Skeletal muscle satellite cell (primary cell): Measurements from ENCODE around the gene OLR1.
A peak's percentile ranks its signal among the peaks of the same experiment; 100 is the strongest.
"Not testable (repeated sequence)": the region's sequence is repeated elsewhere in the genome, so short reads cannot be mapped to it uniquely, and the experiment has no call there.

ENCODE experiments used
- H3K27me3 ChIP-seq: 2 replicates; pipeline ENCODE4 v1.7.0; 2013; ENCODE audit warnings: low read length; ENCODE audit not compliant: control insufficient read depth, insufficient read depth
- H3K36me3 ChIP-seq: 2 replicates; pipeline ENCODE4 v1.7.0; 2013; ENCODE audit warnings: mild to moderate bottlenecking, control low read depth, low read length; ENCODE audit not compliant: insufficient read depth
- H3K4me1 ChIP-seq: 2 replicates; pipeline ENCODE4 v1.7.0; 2013; ENCODE audit warnings: low read length; ENCODE audit not compliant: control insufficient read depth, insufficient read depth
- H3K4me2 ChIP-seq: 2 replicates; pipeline ENCODE4 v1.7.0; 2013; ENCODE audit warnings: mild to moderate bottlenecking, low read length
- H3K4me3 ChIP-seq: 2 replicates; pipeline ENCODE4 v1.7.0; 2013; ENCODE audit warnings: low read length
- H3K9ac ChIP-seq: 2 replicates; pipeline ENCODE4 v1.7.0; 2013; ENCODE audit warnings: mild to moderate bottlenecking, low read depth, low read length, moderate library complexity
- H3K9me3 ChIP-seq: replicated peaks from 2 replicates; pipeline ENCODE4 v1.7.0; 2013; ENCODE audit warnings: mild to moderate bottlenecking, control low read depth, low read length

The OLR1 gene

GRCh38 chr12:10211101-10211939 lies 39.4 kb upstream of the OLR1 start:
- Histone ChIP-seq H3K4me3 (no peak overlapping the region), H3K4me2 (peak overlapping the region; percentile 29), H3K4me1 (peaks cover 13% of the 10 kb centered on the region), H3K9ac (no peak overlapping the region), H3K27me3 (no peaks in the 10 kb centered on the region), H3K36me3 (no peaks in the 10 kb centered on the region), H3K9me3 (no peaks in the 10 kb centered on the region)

GRCh38 chr12:10210225-10210624 lies 38.3 kb upstream of the OLR1 start:
- Histone ChIP-seq H3K4me2 (no peak overlapping the region), H3K36me3 (no peaks in the 10 kb centered on the region), H3K9ac (no peak overlapping the region), H3K27me3 (no peaks in the 10 kb centered on the region), H3K4me3 (no peak overlapping the region), H3K4me1 (peaks cover 14% of the 10 kb centered on the region), H3K9me3 (no peaks in the 10 kb centered on the region)

- no peak overlapping the region for H3K4me2 ChIP-seq
- H3K9me3 ChIP-seq, result no peaks in the 10 kb centered on the region
- no peak overlapping the region for H3K9ac ChIP-seq
- no peaks in the 10 kb centered on the region for H3K36me3 ChIP-seq
- H3K4me3 ChIP-seq, result no peak overlapping the region
- H3K27me3 ChIP-seq, result no peaks in the 10 kb centered on the region
- H3K4me1 ChIP-seq, result peaks cover 6% of the 10 kb centered on the region
Measured at GRCh38 chr12:10207136-10207535, 35.2 kb upstream of the OLR1 start.

GRCh38 chr12:10205220-10205807 lies 33.4 kb upstream of the OLR1 start:
- Histone ChIP-seq H3K27me3 (no peaks in the 10 kb centered on the region), H3K9ac (peak overlapping the region; percentile 34), H3K9me3 (no peaks in the 10 kb centered on the region), H3K4me3 (peak overlapping the region; percentile 20), H3K4me2 (no peak overlapping the region), H3K36me3 (no peaks in the 10 kb centered on the region), H3K4me1 (peaks cover 6% of the 10 kb centered on the region)

- not testable (repeated sequence) for H3K4me1 ChIP-seq, H3K4me2 ChIP-seq, H3K4me3 ChIP-seq, H3K9me3 ChIP-seq, H3K27me3 ChIP-seq, H3K36me3 ChIP-seq, H3K9ac ChIP-seq
Measured at GRCh38 chr12:10204495-10204894, 32.6 kb upstream of the OLR1 start.

- no peaks in the 10 kb centered on the region for H3K4me1 ChIP-seq
- H3K9ac ChIP-seq, result no peak overlapping the region
- no peaks in the 10 kb centered on the region for H3K36me3 ChIP-seq
- no peak overlapping the region for H3K4me2 ChIP-seq
- H3K4me3 ChIP-seq, result no peak overlapping the region
- H3K27me3 ChIP-seq, result peaks cover 2% of the 10 kb centered on the region
- H3K9me3 ChIP-seq, result no peaks in the 10 kb centered on the region
Measured at GRCh38 chr12:10197879-10198278, 25.9 kb upstream of the OLR1 start.

GRCh38 chr12:10196210-10196609 lies 24.3 kb upstream of the OLR1 start:
- Histone ChIP-seq H3K27me3 (peaks cover 2% of the 10 kb centered on the region), H3K9ac (no peak overlapping the region), H3K36me3 (no peaks in the 10 kb centered on the region), H3K9me3 (no peaks in the 10 kb centered on the region), H3K4me1 (peaks cover 12% of the 10 kb centered on the region), H3K4me2 (no peak overlapping the region), H3K4me3 (no peak overlapping the region)

GRCh38 chr12:10194160-10194670 lies 22.3 kb upstream of the OLR1 start:
- Histone ChIP-seq H3K9me3 (no peaks in the 10 kb centered on the region), H3K4me1 (peaks cover 15% of the 10 kb centered on the region), H3K4me2 (no peak overlapping the region), H3K27me3 (peaks cover 2% of the 10 kb centered on the region), H3K4me3 (no peak overlapping the region), H3K36me3 (no peaks in the 10 kb centered on the region), H3K9ac (no peak overlapping the region)

GRCh38 chr12:10191865-10192264 lies 19.9 kb upstream of the OLR1 start:
- H3K27me3 ChIP-seq, result peaks cover 2% of the 10 kb centered on the region

GRCh38 chr12:10190558-10191388 lies 18.8 kb upstream of the OLR1 start:
- Histone ChIP-seq H3K4me1 (peaks cover 15% of the 10 kb centered on the region), H3K4me3 (no peak overlapping the region), H3K9ac (no peak overlapping the region), H3K4me2 (no peak overlapping the region), H3K27me3 (peaks cover 2% of the 10 kb centered on the region), H3K9me3 (no peaks in the 10 kb centered on the region), H3K36me3 (no peaks in the 10 kb centered on the region)

More at GRCh38 chr12:10191865-10192264, 19.9 kb upstream of the OLR1 start:
- no peaks in the 10 kb centered on the region for H3K9me3 ChIP-seq
- peak overlapping the region; percentile 9 for H3K9ac ChIP-seq
- peak overlapping the region; percentile 38 for H3K4me2 ChIP-seq
- H3K4me3 ChIP-seq, result no peak overlapping the region
- H3K36me3 ChIP-seq, result no peaks in the 10 kb centered on the region
- H3K4me1 ChIP-seq, result peaks cover 15% of the 10 kb centered on the region

GRCh38 chr12:10189653-10190052 lies 17.7 kb upstream of the OLR1 start:
- no peaks in the 10 kb centered on the region for H3K27me3 ChIP-seq
- no peak overlapping the region for H3K9ac ChIP-seq
- peaks cover 20% of the 10 kb centered on the region for H3K4me1 ChIP-seq
- H3K9me3 ChIP-seq, result no peaks in the 10 kb centered on the region
- no peak overlapping the region for H3K4me2 ChIP-seq
- H3K4me3 ChIP-seq, result no peak overlapping the region
- no peaks in the 10 kb centered on the region for H3K36me3 ChIP-seq
